HG03097 (cell line): ENCODE measurements around the gene FLVCR1.
"Not testable (repeated sequence)": the region's sequence is repeated elsewhere in the genome, so short reads cannot be mapped to it uniquely, and the experiment has no call there.

Experiments
- ATAC-seq: cut with Tn5 transposase; IDR thresholded peaks from one replicate; pipeline ENCODE4 v1.9.1; 2021; ENCODE audit not compliant: unreplicated experiment, low FRiP score

The FLVCR1 gene

DNA sequence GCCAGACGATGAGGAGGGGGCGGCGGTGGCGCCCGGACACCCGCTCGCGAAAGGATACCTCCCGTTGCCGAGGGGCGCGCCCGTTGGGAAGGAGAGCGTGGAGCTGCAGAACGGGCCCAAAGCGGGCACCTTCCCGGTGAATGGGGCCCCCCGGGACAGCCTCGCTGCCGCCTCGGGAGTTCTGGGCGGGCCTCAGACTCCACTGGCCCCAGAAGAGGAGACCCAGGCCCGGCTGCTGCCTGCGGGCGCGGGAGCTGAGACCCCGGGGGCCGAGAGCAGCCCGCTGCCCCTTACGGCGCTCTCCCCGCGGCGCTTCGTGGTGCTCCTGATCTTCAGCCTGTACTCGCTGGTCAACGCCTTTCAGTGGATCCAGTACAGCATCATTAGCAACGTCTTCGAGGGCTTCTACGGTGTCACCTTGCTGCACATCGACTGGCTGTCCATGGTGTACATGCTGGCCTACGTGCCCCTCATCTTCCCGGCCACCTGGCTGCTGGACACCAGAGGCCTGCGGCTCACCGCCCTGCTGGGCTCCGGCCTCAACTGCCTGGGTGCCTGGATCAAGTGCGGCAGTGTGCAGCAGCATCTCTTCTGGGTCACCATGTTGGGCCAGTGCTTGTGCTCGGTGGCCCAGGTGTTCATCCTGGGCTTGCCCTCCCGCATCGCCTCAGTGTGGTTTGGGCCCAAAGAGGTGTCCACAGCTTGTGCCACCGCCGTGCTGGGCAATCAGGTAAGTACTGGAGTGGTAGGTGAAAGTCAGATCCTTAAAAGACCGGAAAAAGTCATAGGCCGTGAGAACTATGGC lies 588 bp downstream of the FLVCR1 start:
- peak; percentile 12 for ATAC-seq

DNA sequence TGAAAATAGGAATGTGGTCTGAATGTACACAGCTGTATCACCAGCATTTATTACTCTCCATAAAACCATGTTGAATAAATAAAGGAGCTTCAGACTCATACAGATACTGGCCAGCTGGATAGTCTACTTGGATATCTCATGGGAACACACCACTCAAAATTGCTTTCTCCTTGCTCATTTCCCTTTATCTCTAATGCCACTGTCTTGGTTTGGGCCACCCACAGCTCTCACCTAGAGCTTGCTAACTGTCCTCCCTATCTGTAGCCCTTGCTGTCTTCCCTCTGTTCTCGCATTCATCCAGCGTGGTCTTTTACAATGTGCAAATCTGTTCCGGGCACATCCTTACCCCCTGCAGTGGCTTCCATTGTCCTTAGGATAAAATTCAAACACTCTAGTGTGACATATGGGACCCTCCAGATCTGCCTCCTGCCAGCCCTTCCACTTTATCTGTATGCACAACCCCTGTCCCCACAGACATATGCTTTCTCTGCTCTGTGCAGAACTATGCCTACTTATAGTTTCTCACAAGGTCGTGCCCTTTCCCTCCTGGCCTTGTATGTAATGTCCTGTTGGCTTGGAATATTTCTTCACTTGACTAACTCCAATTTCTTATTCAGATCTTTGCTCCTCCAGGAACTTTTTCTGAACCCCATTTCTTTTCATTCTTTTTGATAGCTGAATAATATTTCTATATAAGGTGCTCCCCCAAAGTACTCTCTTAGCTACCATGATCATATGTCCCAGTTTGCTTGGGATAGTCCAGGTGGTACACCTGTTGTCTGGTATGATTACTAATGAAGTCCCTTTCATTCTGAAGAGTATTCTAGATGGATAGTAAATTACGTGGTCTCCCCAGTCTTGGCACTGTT lies 2.9 kb downstream of the FLVCR1 start:
- no peak for ATAC-seq

DNA sequence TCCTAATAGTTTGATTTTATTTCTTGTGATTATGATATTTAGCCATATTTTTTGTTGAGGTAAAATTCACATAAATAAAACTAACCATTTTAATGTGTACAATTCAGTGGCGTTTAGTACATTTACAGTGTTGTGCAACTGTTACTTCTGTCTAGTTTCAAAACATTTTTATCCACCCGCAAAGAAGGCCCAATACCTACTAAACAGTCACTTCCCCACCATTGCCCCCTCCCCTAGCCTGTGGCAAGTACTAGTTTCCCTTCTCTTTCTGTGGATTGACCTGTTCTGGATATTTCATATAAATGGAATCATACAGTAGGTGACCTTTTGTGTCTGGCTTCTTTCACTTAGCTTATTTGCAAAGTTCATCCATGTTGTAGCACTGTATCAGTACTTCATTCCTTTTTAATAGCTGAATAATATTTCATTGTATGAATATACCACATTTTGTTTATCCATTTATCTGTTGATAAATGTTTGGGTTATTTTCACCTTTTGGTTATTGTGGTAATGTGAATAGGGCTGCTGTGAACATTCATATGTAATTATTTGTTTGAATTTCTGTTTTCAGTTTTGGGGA lies 4.1 kb downstream of the FLVCR1 start:
- ATAC-seq = no peak

DNA sequence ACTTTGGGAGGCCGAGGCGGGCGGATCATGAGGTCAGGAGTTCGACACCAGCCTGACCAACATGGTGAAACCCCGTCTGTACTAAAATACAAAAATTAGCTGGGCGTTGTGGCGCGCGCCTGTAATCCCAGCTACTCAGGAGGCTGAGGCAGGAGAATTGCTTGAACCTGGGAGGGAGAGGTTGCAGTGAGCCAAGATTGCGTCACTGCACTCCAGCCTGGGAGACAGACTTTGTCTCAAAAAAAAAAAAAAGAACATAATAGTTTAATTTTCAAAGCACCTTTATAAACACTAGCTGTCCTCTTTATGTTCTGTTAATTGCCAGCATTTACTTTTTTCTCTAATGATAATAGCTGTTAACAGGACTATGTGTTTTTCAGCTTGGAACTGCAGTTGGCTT lies 5.3 kb downstream of the FLVCR1 start:
- not testable (repeated sequence) for ATAC-seq

DNA sequence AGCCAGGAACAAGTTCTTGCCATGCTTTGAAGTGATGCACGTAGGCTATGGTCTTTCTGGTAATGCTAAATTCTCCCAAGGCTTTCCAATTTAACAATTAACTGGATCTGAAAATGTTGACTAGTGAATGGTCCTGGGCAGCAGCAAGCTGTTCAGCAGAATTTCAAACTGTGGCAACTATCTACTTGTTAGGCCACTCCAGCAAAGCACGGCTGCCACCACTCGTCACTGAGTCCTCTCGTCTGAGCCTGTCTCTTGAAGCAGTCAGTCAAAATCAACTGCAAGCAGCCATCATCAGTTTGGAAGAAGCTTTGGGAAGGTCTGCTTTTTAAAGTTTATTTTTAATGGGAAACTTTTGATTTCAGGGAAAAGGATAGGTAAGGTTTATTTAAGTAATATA lies 6.1 kb downstream of the FLVCR1 start:
- no peak for ATAC-seq

DNA sequence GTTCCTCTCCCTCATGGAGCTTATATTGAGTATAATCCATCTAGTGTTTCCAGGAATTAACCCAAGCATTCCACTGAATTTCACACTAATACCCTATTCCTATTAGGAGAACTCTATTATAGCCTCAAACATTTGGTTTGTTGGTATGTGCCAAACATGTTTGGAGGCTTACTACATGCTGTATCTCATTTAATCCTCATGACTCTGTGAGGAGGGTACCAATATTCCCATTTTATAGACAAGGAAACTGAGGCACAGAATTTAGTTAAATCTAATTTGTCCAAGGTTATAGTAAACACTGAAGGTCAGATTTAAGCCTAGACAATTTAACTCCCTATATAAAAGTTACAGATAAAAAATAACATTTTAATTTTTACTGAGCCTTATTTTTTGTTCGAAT lies 9.1 kb downstream of the FLVCR1 start:
- no peak for ATAC-seq

DNA sequence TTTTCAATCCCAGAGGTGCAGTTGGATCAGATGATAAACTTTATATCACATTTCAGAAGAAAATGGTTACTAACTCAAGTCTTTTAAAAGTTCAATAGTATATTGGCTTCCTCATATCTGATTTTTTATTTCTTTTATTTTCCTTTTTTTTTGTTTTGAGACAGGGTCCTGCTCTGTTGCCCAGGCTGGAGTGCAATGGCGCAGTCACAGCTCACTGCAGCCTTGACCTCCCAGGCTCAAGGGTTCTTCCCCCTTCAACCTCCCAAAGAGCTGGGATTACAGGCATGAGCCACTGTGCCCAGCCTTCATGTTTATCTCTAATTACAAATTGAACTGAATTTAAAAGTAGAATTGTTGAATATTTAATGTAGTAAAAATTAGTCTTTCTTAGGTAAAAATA lies 13.9 kb downstream of the FLVCR1 start:
- ATAC-seq = no peak

DNA sequence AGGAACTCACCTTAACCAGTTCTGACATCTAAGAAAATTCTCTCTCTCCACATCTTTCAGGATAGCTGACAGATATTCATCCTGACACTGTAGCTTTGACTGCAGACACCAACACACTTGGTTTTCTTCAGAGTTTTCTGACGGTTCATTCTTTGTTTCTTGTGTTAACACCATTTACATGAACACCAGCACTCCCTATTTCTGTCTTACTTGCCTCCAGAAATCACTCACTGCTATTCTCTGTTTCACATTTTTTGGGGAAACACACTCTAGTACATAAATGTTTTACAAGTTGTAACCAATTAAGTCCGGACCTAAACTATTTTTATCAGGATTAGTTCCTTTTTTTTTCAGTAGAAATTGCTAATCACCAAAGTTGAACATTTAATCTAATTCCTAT lies 15.4 kb downstream of the FLVCR1 start:
- no peak for ATAC-seq

DNA sequence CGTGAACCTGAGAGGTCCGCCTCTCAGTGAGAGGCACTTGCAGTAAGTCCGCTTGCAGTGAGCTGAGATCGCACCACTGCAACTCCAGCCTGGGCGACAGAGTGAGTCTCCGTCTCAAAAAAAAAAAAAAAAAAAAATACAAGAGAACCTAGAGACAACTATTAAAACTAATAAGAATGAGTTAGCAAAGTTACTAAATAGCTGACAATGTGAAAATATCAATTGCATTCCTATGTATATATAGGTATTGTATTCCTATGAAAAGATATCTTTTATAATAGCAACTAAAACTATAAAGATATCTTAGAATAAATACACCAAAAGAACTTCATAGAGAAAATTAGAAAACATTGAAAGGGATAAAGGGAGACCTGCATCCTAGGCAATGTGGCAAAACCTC lies 20.3 kb downstream of the FLVCR1 start:
- no peak for ATAC-seq

DNA sequence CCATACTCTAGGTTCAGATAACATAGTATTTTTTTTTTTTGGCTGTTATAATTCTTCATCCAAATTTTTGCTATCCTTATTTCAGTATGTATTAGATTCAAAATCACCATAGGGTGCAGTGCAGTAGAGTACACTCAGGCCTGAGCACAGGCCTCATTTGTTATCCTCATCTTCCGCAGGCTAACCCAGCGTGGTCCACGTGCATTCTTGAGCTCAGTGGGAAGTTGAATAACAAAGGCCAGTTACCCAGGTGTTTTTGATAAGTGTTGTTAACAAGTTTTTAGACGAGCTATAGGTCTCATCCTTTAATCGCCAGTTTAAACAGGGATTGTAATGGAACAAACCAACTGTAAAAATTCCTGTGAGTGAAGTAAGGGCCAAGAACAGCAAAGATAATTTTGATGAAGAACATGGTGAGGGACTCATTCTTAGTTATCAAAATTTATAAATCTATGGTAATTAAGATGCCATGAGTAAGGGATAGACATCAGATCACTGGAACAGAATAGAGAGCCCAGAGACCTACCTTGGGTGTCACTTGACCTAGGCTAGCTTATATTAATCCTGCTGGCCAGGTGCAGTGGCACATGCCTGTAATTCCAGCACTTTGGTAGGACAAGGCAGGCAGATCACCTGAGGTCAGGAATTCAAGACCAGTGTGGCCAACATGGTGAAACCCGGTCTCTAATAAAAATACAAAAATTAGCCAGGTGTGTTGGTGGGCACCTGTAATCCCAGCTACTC lies 22.0 kb downstream of the FLVCR1 start:
- no peak for ATAC-seq

DNA sequence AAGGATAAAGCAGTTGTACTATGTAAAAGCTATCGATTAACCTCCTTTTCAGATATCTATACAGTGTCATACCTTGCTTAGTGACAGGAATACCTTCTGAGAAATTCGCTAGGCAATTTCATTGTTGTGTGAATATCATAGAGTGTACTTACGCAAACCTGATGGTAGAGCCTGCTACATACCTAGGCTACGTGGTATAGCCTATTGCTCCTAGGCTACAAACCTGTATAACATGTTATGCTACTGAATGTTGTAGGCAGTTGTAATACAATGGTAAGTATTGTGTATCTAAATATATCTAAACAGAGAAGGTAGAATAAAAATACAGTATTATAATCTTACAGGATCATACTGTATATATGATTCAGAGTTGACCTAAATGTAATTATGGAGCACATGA lies 26.5 kb downstream of the FLVCR1 start:
- no peak for ATAC-seq

DNA sequence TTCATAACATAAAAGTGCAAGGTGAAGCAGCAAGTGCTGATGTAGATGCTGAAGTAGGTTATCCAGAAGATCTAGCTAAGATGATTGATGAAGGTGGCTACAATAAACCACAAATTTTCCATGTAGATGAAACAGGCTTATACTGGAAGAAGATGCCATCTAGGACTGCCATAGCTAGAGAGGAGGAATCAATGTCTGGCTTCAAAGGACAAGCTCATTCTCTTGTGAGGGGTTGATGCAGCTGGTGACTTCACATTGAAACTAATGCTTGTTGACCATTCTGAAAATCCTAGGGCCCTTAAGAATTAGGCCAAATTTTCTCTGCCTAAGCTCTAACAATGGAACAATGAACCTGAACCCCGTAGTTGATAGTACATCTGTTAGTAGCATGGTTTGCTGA lies 34.0 kb downstream of the FLVCR1 start:
- ATAC-seq = no peak

DNA sequence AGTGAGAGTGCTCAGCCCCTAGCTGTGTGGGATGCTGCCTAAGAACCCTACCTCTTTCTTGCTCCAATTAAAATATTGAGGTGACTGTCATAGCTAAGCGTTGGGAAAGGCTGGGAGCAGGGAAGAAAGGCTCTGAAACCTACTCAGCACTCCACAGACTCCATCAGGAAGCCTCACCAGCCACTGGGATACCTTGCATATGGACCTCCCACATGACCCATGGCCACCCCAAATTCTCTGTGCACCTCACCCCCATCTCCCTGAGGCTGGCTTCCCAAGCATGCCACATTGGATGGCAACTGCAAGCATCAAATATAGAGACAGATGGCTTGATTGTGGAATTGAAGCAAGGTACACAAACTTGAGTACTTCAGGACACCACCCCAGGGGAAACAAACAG lies 41.8 kb downstream of the FLVCR1 start:
- ATAC-seq = no peak

DNA sequence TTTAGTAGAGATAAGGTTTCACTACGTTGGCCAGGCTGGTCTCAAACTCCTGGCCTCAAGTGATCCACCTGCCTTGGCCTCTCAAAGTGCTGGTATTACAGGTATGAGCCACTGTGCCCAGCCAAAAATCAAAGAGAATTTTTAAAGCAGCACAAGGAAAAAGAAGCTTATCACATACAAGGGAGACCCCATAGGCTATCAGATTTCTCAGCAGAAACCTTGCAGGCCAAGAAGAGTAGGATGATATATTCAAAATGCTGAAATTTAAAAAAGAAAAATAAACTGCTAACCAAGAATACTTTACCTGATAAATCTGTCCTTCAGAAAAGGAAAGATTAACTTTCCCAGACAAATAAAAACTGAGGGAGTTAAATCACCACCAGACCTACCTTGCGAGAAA lies 43.2 kb downstream of the FLVCR1 start:
- no peak for ATAC-seq

DNA sequence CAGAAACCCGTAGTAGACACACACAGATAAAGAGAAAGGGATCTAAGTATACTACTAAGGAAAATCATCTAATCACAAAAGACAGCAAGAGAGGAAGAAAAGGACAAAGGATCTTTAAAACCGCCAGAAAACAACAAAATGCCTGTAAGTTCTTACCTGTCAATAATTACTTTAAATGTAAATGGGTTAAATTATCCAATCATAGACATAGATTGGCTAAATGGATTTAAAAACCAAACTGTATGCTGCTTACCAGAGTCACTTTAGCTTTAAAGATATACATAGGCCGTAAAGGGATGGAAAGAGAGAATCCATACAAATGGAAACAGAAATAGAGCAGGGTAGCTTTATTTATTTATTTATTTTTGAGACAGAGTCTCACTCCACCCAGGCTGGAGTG lies 44.0 kb downstream of the FLVCR1 start:
- ATAC-seq = no peak

DNA sequence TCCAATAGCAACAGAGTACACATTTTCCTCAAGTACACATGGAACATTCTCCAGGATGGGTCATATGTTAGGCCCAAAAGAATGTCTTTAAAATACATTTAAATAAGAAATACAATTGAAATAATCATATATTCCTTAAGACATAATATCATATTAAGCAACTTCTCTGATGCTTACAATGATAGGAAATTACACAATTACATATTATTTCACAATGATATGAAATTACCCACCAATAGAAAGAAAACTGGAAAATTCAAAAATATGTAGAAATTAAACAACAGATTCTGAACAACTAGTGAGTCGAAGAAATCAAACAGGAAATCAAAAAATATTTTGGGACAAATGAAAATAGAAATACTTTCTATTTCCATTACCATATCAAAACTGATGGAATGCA lies 45.6 kb downstream of the FLVCR1 start:
- ATAC-seq = no peak

DNA sequence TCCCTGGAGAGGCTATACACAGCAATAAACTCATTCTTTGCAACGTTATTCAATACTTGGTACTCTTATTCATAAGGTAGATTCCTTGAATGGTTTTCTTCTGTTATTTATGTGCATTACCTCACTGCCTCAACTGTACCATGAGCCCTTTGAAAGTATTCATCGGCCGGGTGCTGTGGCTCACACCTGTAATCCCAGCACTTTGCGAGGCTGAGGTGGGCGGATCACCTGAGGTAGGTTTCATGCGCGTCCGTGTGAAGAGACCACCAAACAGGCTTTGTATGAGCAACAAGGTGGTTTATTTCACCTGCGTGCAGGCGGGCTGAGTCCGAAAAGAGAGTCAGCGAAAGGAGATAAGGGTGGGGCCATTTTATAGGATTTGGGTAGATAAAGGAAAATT lies 50.0 kb downstream of the FLVCR1 start:
- not testable (repeated sequence) for ATAC-seq

DNA sequence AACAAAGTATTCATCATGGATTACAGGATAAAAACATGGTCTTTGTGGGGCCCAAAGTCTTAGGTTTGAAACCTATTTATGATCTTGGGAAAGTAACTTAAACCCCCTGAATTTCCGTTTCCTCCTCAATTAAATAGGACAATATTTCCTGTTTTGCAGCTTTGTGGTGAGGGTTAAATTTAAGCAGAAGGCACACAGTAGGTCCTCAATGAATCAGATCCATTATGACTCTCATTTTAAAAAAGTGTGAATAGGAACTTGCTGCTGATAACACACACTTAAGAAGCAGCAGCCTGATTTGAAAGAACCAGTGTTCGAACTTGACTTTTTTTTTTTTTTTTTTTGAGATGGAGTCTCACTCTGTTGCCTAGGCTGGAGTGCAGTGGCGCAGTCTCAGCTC lies 50.9 kb downstream of the FLVCR1 start:
- ATAC-seq = no peak

DNA sequence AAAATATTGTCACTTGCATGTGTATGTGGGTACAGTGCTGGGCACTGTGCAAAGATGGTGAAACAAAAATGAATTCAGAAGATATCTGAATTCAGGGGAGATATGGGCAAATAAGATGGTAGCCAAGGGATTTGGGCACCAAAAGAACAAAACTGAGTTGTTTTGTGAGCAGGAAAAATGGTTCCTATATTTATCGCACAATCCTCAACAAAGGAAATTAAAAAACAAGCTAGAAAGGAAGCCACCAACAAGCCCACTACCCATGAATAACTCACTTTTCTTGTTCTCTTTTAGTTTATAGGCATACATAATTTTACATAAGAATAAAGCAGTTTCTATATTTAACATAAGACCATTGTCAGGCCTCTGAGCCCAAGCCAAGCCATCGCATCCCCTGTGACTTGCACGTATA lies 51.6 kb downstream of the FLVCR1 start:
- no peak for ATAC-seq

DNA sequence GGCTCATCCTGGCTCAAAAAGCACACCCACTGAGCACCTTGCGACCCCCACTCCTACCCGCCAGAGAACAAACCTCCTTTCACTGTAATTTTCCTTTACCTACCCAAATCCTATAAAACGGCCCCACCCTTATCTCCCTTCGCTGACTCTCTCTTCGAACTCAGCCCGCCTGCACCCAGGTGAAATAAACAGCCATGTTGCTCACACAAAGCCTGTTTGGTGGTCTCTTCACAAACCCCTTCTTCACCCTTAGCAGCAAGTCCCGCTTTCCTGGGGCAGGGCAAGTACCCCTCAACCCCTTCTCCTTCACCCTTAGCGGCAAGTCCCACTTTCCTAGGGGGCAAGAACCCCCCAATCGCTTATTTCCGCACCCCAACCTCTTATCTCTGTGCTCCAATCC lies 52.1 kb downstream of the FLVCR1 start:
- not testable (repeated sequence) for ATAC-seq

DNA sequence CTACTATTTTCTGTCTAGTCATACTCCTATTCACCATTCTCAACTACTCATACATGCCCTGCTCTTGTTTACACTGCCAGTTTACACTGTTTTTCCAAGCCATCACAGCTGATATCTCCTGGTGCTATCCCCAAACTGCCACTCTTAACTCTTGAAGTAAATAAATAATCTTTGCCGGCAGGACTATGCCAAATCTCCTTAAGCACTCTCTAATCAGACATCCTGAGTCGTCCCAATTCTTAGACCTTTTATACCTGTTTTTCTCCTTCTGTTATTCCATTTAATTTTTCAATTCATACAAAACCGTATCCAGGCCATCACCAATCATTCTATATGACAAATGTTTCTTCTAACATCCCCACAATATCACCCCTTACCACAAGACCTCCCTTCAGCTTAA lies 55.6 kb downstream of the FLVCR1 start:
- ATAC-seq = not testable (repeated sequence)
